H1 (cell line): Measurements from ENCODE around the gene CITED4. TPM values are rescaled to one million over a fixed set of nuclear protein-coding genes. Genes with fewer than 3 reads are reported as not detected.

Source experiments
- CTCF ChIA-PET: fragments of 300-600 bp; sonication (Branson Sonifier 250); formaldehyde crosslinking; loops from one replicate; lab custom pipeline; 2021; ENCODE audit not compliant: partially characterized antibody; lab: Charles Lee
- POLR2A ChIA-PET: fragments of 300-600 bp; sonication (Branson Sonifier 250); formaldehyde crosslinking; loops from one replicate; lab custom pipeline; 2021; ENCODE audit warnings: inconsistent platforms; ENCODE audit not compliant: partially characterized antibody; lab: Charles Lee
- DNase-seq, 2 experiments: peaks; one replicate each; pipeline versions ENCODE4 v3.0.0 to v3.0.0-alpha.2; 2010 to 2022; ENCODE audit warnings: low spot score in 2 of 2, low read depth in 1 of 2, mixed read lengths in 1 of 2
- FAIRE-seq: peaks from 2 replicates; lab custom pipeline; 2011; peaks lifted over from hg19 to GRCh38; lab: Jason Lieb, UNC
- H2AFZ ChIP-seq: 2 replicates; pipeline ENCODE4 v1.8.1; 2012; ENCODE audit warnings: low read length, inconsistent platforms
- H2AK5ac ChIP-seq: 2 replicates; pipeline ENCODE4 v1.6.1; 2013; ENCODE audit warnings: low read depth, low read length
- H2BK120ac ChIP-seq: replicated peaks from 2 replicates; pipeline ENCODE3; 2013; ENCODE audit warnings: low read depth, low read length, inconsistent platforms
- H2BK12ac ChIP-seq: 2 replicates; pipeline ENCODE4 v1.6.1; 2013; ENCODE audit warnings: low read depth, low read length
- H2BK15ac ChIP-seq: 2 replicates; pipeline ENCODE4 v1.6.1; 2013; ENCODE audit warnings: low read length
- H2BK20ac ChIP-seq: 2 replicates; pipeline ENCODE4 v1.6.1; 2013; ENCODE audit warnings: low read length
- H2BK5ac ChIP-seq: 2 replicates; pipeline ENCODE4 v1.6.1; 2013; ENCODE audit warnings: low read depth, low read length
- H3K14ac ChIP-seq: 2 replicates; pipeline ENCODE4 v1.6.1; 2013; ENCODE audit warnings: inconsistent platforms; ENCODE audit not compliant: insufficient read length
- H3K18ac ChIP-seq: 2 replicates; pipeline ENCODE4 v1.6.1; 2013; ENCODE audit warnings: low read length; ENCODE audit errors: extremely low read depth
- H3K23ac ChIP-seq: 2 replicates; pipeline ENCODE4 v1.6.1; 2013; ENCODE audit warnings: inconsistent platforms; ENCODE audit not compliant: insufficient read length
- H3K23me2 ChIP-seq: 2 replicates; pipeline ENCODE4 v1.6.1; 2013; ENCODE audit warnings: low read depth, low read length
- H3K27ac ChIP-seq: 2 replicates; pipeline ENCODE4 v1.6.1; 2011; ENCODE audit warnings: low read depth, low read length, inconsistent platforms
- H3K27me3 ChIP-seq, 4 experiments: replicated peaks in 1 of 4; 1 replicate in 1 of 4; 2 replicates in 3 of 4; pipeline versions ENCODE4 v1.6.1 to v1.8.1; 2011 to 2013; ENCODE audit warnings: low read length in 3 of 4, mild to moderate bottlenecking in 3 of 4, inconsistent platforms in 2 of 4, mixed read lengths in 2 of 4, moderate library complexity in 1 of 4; ENCODE audit not compliant: control insufficient read depth in 3 of 4, insufficient read depth in 3 of 4; ENCODE audit errors: extremely low read depth in 1 of 4
- H3K36me3 ChIP-seq, 4 experiments: 2 replicates each; pipeline versions ENCODE4 v1.6.1 to v1.8.1; 2011 to 2013; ENCODE audit warnings: mild to moderate bottlenecking in 4 of 4, low read length in 3 of 4, moderate library complexity in 2 of 4, control low read depth in 1 of 4, inconsistent platforms in 1 of 4; ENCODE audit not compliant: insufficient read depth in 4 of 4, control insufficient read depth in 2 of 4
- H3K4ac ChIP-seq: replicated peaks from 2 replicates; pipeline ENCODE3; 2013; ENCODE audit warnings: low read length, low read depth, mixed read lengths, inconsistent platforms; ENCODE audit not compliant: insufficient read length
- H3K4me1 ChIP-seq, 4 experiments: replicated peaks in 1 of 4; 1 replicate in 1 of 4; 2 replicates in 3 of 4; pipeline versions ENCODE4 v1.6.1 to v1.8.1; 2011 to 2013; ENCODE audit warnings: low read length in 3 of 4, inconsistent platforms in 2 of 4, mixed read lengths in 1 of 4; ENCODE audit not compliant: insufficient read depth in 4 of 4, control insufficient read depth in 3 of 4
- H3K4me2 ChIP-seq, 2 experiments: 2 replicates each; pipeline versions ENCODE4 v1.6.1 to v1.8.1; 2011 to 2013; ENCODE audit warnings: low read depth in 2 of 2, low read length in 2 of 2, control low read depth in 1 of 2, inconsistent platforms in 1 of 2, mild to moderate bottlenecking in 1 of 2; ENCODE audit not compliant: insufficient read depth in 1 of 2
- H3K4me3 ChIP-seq, 4 experiments: fragments of 200-600, 300-600 bp in 1 of 4; sonication (generic), shearing (Covaris generic), sonication (Bioruptor Twin) in 1 of 4; 2 replicates each; pipeline versions ENCODE4 v1.5.1 to v1.8.1; 2011 to 2016; ENCODE audit warnings: low read length in 4 of 4, low read depth in 3 of 4, control low read depth in 2 of 4, inconsistent platforms in 2 of 4, mild to moderate bottlenecking in 2 of 4, mixed read lengths in 1 of 4, moderate library complexity in 1 of 4; ENCODE audit not compliant: insufficient read depth in 2 of 4; ENCODE audit errors: extremely low read depth in 1 of 4
- H3K56ac ChIP-seq: replicated peaks from 2 replicates; pipeline ENCODE3; 2013; ENCODE audit warnings: low read depth, mild to moderate bottlenecking, mixed read lengths, low read length, inconsistent platforms; ENCODE audit not compliant: insufficient read length
- H3K79me1 ChIP-seq: 2 replicates; pipeline ENCODE4 v1.6.1; 2013; ENCODE audit warnings: low read depth, low read length, control low read depth
- H3K79me2 ChIP-seq, 2 experiments: 2 replicates each; pipeline versions ENCODE4 v1.6.1 to v1.8.1; 2012 to 2013; ENCODE audit warnings: low read length in 2 of 2, mild to moderate bottlenecking in 2 of 2, inconsistent platforms in 1 of 2; ENCODE audit not compliant: insufficient read depth in 2 of 2, control insufficient read depth in 1 of 2
- H3K9ac ChIP-seq, 4 experiments: replicated peaks in 1 of 4; 1 replicate in 1 of 4; 2 replicates in 3 of 4; pipeline versions ENCODE4 v1.6.1 to v1.8.1; 2011 to 2013; ENCODE audit warnings: low read depth in 3 of 4, low read length in 3 of 4, control low read depth in 2 of 4, mild to moderate bottlenecking in 2 of 4, moderate library complexity in 2 of 4, inconsistent platforms in 1 of 4; ENCODE audit errors: extremely low read depth in 1 of 4
- H3K9me3 ChIP-seq, 2 experiments: 2 replicates each; pipeline versions ENCODE4 v1.6.1 to v1.8.1; 2012 to 2013; ENCODE audit warnings: mild to moderate bottlenecking in 2 of 2, moderate library complexity in 2 of 2, control low read depth in 1 of 2, inconsistent platforms in 1 of 2, low read depth in 1 of 2, low read length in 1 of 2, mixed read lengths in 1 of 2; ENCODE audit not compliant: insufficient read depth in 2 of 2
- H4K20me1 ChIP-seq, 2 experiments: replicated peaks in 1 of 2; 2 replicates each; pipeline versions ENCODE3 to v1.8.1; 2011 to 2013; ENCODE audit warnings: inconsistent platforms in 2 of 2, low read length in 2 of 2, mild to moderate bottlenecking in 1 of 2; ENCODE audit not compliant: insufficient read depth in 2 of 2, control insufficient read depth in 1 of 2
- H4K5ac ChIP-seq: 2 replicates; pipeline ENCODE4 v1.6.1; 2013; ENCODE audit warnings: low read length, low read depth, mixed read lengths, inconsistent platforms; ENCODE audit not compliant: insufficient read length
- H4K8ac ChIP-seq: 2 replicates; pipeline ENCODE4 v1.8.0; 2013; ENCODE audit warnings: mild to moderate bottlenecking, moderate library complexity, low read length, inconsistent platforms; ENCODE audit not compliant: insufficient read depth; ENCODE audit errors: extremely low read depth
- H4K91ac ChIP-seq: replicated peaks from 2 replicates; pipeline ENCODE3; 2013; ENCODE audit warnings: low read length, mixed read lengths, inconsistent platforms; ENCODE audit not compliant: insufficient read length
- WGBS, 2 experiments: shearing (Covaris generic) in 1 of 2; methylation state at CpG; one replicate each; pipeline versions ENCODE4 v1.1.6 to v1.1.7; 2013 to 2015; ENCODE audit warnings: low lambda C conversion rate in 2 of 2, mixed read lengths in 2 of 2, inconsistent platforms in 1 of 2, low coverage in 1 of 2, missing lambda C conversion rate in 1 of 2; ENCODE audit not compliant: insufficient replicate concordance in 2 of 2, insufficient coverage in 1 of 2, insufficient read length in 1 of 2; ENCODE audit errors: extremely low coverage in 1 of 2, missing lambda C conversion rate in 1 of 2; 5-methylcytosine and 5-hydroxymethylcytosine counted together
- polyA plus RNA-seq, 7 experiments: library from polyadenylated mRNA; depleted of rRNA in 3 of 7; stranded (reverse) in 5 of 7; unstranded in 2 of 7; fragments of >200 nt in 5 of 7; fragments of 200-250 nt in 2 of 7; gene quantifications; 1 replicate in 5 of 7; 2 replicates in 1 of 7; 4 replicates in 1 of 7; pipeline versions ENCODE4 v1.2.1 to v1.2.3, GENCODE V29; 2011 to 2013; ENCODE audit warnings: missing spikeins in 2 of 7, mixed read lengths in 2 of 7
- total RNA-seq: library from RNA; stranded (reverse); fragmentation: NEBNext Ultra II Directional; extraction: Animal tissue kit (Norgen Biotek cat#: 25700); gene quantifications from 2 replicates; pipeline ENCODE4 v1.2.1, GENCODE V29; 2021

Gene CITED4
- total and polyA plus RNA-seq, 2 of the 8 experiments (the other 6 are each of a cell fraction or from before 2014, with no cell fraction given), result 5.4 to 16.3 TPM

DNA sequence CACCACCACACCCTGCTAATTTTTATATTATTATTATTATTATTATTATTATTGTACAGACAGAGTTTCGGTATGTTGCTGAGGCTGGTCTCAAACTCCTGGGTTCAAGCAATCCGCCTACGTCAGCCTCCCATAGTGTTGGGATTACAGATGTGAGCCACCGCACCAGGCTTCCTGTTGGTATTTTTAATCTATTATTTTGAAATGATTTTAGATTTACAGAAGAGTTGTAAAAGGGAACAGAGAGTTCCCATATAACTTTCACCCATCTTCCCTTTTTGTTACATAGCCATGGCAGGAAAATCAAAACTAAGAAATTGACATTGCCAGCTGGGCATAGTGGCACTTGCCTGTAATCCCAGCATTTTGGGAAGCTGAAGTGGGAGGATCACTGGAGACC lies 42.9 kb upstream of the CITED4 start:
- H3K4me2 ChIP-seq, result no peak overlapping the region
- H3K79me2 ChIP-seq, result no peaks in the 10 kb centered on the region
- H3K4me3 ChIP-seq, result no peak overlapping the region
- no peak overlapping the region for H2BK20ac ChIP-seq
- no peaks in the 10 kb centered on the region for H3K27me3 ChIP-seq
- H2BK12ac ChIP-seq, result no peak overlapping the region
- no peak overlapping the region for H2BK15ac ChIP-seq
- no peak overlapping the region for H2AFZ ChIP-seq
- ChIA-PET POLR2A (interaction anchor here (0.6 kb wide), 1 partner anchor 71 kb away, joined by 3 read pairs; no protein-coding TSS in a partner anchor), CTCF (interaction anchor here (0.6 to 1.9 kb wide), 6 partner anchors 18 to 56 kb away, joined by 3 to 6 read pairs (median 3); partner anchors contain the start of gene CITED4)
- DNase-seq (no peak), FAIRE-seq (no peak)
- no peak overlapping the region for H3K18ac ChIP-seq
- H3K23ac ChIP-seq, result no peak overlapping the region
- no peak overlapping the region for H4K91ac ChIP-seq
- no peak overlapping the region for H3K56ac ChIP-seq
- no peak overlapping the region for H4K5ac ChIP-seq
- H2AK5ac ChIP-seq, result no peak overlapping the region
- H3K9ac ChIP-seq, result no peak overlapping the region
- no peaks in the 10 kb centered on the region for H3K23me2 ChIP-seq
- no peak overlapping the region for H3K27ac ChIP-seq
- no peak overlapping the region for H2BK5ac ChIP-seq
- H3K79me1 ChIP-seq, result no peaks in the 10 kb centered on the region
- no peak overlapping the region for H3K14ac ChIP-seq
- H4K20me1 ChIP-seq, result no peaks in the 10 kb centered on the region
- H3K4ac ChIP-seq, result no peak overlapping the region
- no peak overlapping the region for H4K8ac ChIP-seq
- no peak overlapping the region for H2BK120ac ChIP-seq
- no peaks in the 10 kb centered on the region for H3K36me3 ChIP-seq
- 93% methylated on average over 4 of the region's 4 CpGs; no CpG with 5 or more reads in 1 of the 2 experiments for WGBS, 2 experiments
- no peaks in the 10 kb centered on the region for H3K4me1 ChIP-seq
- no peaks in the 10 kb centered on the region for H3K9me3 ChIP-seq
